Testis (tissue), 3 donors: ENCODE results near the gene TRIM29. TPM values are rescaled to one million over a fixed set of nuclear protein-coding genes. Genes with fewer than 3 reads are reported as not detected.

Experiments
- DNase-seq: peaks from one replicate; pipeline ENCODE4 v3.0.0-alpha.2; 2019
- H3K27ac ChIP-seq, 2 donors: fragments of 200-600 bp; sonication (generic); one replicate each; pipeline ENCODE4 v1.5.1; 2019
- H3K27me3 ChIP-seq: fragments of 200-600 bp; sonication (generic); one replicate; pipeline ENCODE4 v1.5.1; 2019
- H3K36me3 ChIP-seq: fragments of 200-600 bp; sonication (generic); one replicate; pipeline ENCODE4 v1.5.1; 2017; ENCODE audit warnings: low read depth; ENCODE audit errors: missing control alignments
- H3K4me1 ChIP-seq: fragments of 200-600 bp; sonication (generic); one replicate; pipeline ENCODE4 v1.5.1; 2019
- H3K4me3 ChIP-seq, 2 donors: fragments of 200-600 bp; sonication (generic); one replicate each; pipeline ENCODE4 v1.5.1; 2017 to 2019
- H3K9me3 ChIP-seq: fragments of 200-600 bp; sonication (generic); one replicate; pipeline ENCODE4 v1.5.1; 2017
- POLR2A ChIP-seq: fragments of 450-650 bp; IDR thresholded peaks from one replicate; pipeline ENCODE4 v1.6.1; 2017; ENCODE audit warnings: antibody characterized with exemption, mild to moderate bottlenecking, moderate library complexity
- WGBS, 2 donors: methylation state at CpG; one replicate each; pipeline ENCODE4 v1.1.5; 2018; 5-methylcytosine and 5-hydroxymethylcytosine counted together
- intact Hi-C: fragments of 100-400 bp; cut with DNase I; formaldehyde crosslinking; loops from one replicate; pipeline ENCODE4 v1.15.1; 2023; ENCODE audit warnings: low total_unique reads
- polyA plus RNA-seq: library from polyadenylated mRNA; stranded (reverse); fragments of 350-450 nt; fragmentation: Illumina TruSeq; extraction: RNeasy Lipid Tissue Mini Kit (QIAGEN cat#74804); gene quantifications from one replicate; pipeline ENCODE4 v1.2.3, GENCODE V29; 2014; ENCODE audit warnings: low read depth, low replicate concordance; ENCODE audit not compliant: insufficient read depth
- total RNA-seq, 2 donors: library from RNA; depleted of rRNA; stranded (reverse); fragments of >200 nt; gene quantifications; one replicate each; pipeline ENCODE4 v1.2.3, GENCODE V29; 2016
- TF ChIP-seq, protein P1 (sequence below), 3 experiments: fragments of 450-650 bp in 2 of 3; fragments of 200-600 bp in 1 of 3; sonication (generic) in 1 of 3; IDR thresholded peaks; one replicate each; pipeline ENCODE4 v1.5.1; 2016 to 2019; ENCODE audit warnings: antibody characterized with exemption in 3 of 3, mild to moderate bottlenecking in 2 of 3, moderate library complexity in 1 of 3

The TRIM29 gene
- total and polyA plus RNA-seq, 3 donors from 2014 or later, result 11.6 to 18.2 (median 12.3) TPM

GRCh38 chr11:120107692-120108091, 30.2 kb downstream of the TRIM29 start:
- Histone ChIP-seq H3K36me3 (no peaks in the 10 kb centered on the region), H3K27me3 (no peaks in the 10 kb centered on the region), H3K9me3 (no peaks in the 10 kb centered on the region), H3K4me1 (no peaks in the 10 kb centered on the region), H3K4me3 (no peak overlapping the region), H3K27ac (no peak overlapping the region)
- DNase-seq, result no peak
- intact Hi-C loops, result no loop called here
- WGBS, 2 donors, result 86 to 89% methylated on average over 5 to 6 of the region's 6 CpGs
- TF ChIP-seq, protein P1, sequence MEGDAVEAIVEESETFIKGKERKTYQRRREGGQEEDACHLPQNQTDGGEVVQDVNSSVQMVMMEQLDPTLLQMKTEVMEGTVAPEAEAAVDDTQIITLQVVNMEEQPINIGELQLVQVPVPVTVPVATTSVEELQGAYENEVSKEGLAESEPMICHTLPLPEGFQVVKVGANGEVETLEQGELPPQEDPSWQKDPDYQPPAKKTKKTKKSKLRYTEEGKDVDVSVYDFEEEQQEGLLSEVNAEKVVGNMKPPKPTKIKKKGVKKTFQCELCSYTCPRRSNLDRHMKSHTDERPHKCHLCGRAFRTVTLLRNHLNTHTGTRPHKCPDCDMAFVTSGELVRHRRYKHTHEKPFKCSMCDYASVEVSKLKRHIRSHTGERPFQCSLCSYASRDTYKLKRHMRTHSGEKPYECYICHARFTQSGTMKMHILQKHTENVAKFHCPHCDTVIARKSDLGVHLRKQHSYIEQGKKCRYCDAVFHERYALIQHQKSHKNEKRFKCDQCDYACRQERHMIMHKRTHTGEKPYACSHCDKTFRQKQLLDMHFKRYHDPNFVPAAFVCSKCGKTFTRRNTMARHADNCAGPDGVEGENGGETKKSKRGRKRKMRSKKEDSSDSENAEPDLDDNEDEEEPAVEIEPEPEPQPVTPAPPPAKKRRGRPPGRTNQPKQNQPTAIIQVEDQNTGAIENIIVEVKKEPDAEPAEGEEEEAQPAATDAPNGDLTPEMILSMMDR (IDR thresholded peaks at IDR 0.05), result no peak
- no peak for TF ChIP-seq POLR2A

DNA sequence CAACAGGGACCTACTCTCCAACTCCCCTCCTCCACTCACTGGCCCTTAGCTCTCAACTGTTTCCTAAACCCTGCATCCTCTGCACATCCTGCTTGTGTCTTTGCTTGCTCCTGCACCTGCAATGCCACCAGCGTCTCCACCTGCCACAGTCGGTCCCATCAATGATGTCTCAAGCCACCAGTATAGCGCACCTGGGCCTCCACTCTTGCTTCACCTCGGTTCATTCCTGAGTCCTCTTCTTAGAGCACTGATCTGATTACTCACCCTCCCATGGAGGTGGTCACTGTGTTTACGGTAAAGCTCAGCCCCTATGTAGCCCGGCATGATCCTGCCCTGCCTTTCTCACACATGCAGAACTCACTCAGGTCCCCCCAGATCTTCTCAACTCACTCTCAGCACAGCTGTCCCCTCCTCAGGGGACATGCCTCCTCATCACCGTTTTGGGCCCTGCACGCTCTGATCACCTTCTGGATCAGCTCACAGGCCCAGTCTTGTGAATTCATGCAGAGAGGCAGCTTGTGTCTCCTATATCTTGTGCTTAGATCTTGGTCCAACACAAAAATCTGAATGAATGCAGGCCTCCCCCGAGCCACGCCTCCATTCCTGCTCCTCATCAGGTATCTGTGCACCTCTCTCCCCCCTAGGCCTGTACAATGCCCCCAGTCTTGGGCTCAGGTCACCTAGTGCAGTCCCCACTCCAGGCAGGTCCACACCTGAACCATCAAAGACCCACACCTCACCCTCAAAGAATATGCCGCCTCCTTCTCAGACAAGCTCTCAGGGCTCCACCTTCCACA, 31.4 kb downstream of the TRIM29 start:
- Histone ChIP-seq H3K27ac (no peak overlapping the region), H3K4me3 (no peak overlapping the region), H3K27me3 (no peaks in the 10 kb centered on the region), H3K9me3 (no peaks in the 10 kb centered on the region), H3K36me3 (no peaks in the 10 kb centered on the region), H3K4me1 (no peaks in the 10 kb centered on the region)
- intact Hi-C loops, result no loop called here
- DNase-seq, result no peak
- 90 to 92% methylated on average over 11 of the region's 11 CpGs for WGBS, 2 donors
- TF ChIP-seq POLR2A, result no peak
- TF ChIP-seq, protein P1 (IDR thresholded peaks at IDR 0.05), result no peak

- no peak for TF ChIP-seq POLR2A
- TF ChIP-seq, protein P1 (IDR thresholded peaks at IDR 0.05), result no peak
- no peaks in the 10 kb centered on the region for H3K27me3 ChIP-seq
- H3K27ac ChIP-seq, result no peak overlapping the region
- WGBS, 2 donors, result 63 to 78% methylated on average over 5 to 6 of the region's 6 CpGs
- no peak for DNase-seq
- H3K4me3 ChIP-seq, result no peak overlapping the region
- no peaks in the 10 kb centered on the region for H3K36me3 ChIP-seq
- no peaks in the 10 kb centered on the region for H3K4me1 ChIP-seq
- no peaks in the 10 kb centered on the region for H3K9me3 ChIP-seq
- intact Hi-C loops, result no loop called here
Measured at GRCh38 chr11:120105576-120105975, 32.3 kb downstream of the TRIM29 start.

DNA sequence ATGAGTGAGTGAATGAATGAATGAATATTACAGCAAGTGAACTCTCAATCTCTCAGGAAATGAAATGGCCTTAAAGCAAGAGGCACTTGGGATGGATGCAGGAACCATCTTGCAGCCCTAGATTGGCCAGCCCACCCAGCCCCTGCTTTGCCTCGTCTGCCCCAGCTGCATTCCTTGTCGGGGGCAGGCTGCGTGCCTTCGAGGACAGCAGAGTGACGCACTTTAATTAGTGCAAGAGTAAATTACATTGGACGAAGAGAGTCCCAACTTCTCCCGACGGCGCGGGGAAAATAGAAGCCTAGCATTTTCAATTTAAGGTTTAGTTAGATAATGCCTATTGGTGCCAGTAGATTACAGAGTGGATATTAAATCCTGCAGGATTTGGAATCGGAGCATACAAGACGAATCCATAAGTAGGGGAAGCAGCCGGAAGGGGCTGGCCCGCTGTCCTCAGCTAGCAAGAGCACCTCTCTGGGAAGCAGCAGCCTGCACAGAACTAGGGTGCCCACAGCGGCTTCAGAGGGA, 33.8 kb downstream of the TRIM29 start:
- no peak overlapping the region for H3K27ac ChIP-seq
- DNase-seq, result no peak
- H3K4me1 ChIP-seq, result no peaks in the 10 kb centered on the region
- intact Hi-C loops, result no loop called here
- no peaks in the 10 kb centered on the region for H3K9me3 ChIP-seq
- 81 to 86% methylated on average over 15 of the region's 15 CpGs for WGBS, 2 donors
- TF ChIP-seq, protein P1 (IDR thresholded peaks at IDR 0.05), result no peak
- no peak for TF ChIP-seq POLR2A
- no peak overlapping the region for H3K4me3 ChIP-seq
- no peaks in the 10 kb centered on the region for H3K36me3 ChIP-seq
- H3K27me3 ChIP-seq, result no peaks in the 10 kb centered on the region

DNA sequence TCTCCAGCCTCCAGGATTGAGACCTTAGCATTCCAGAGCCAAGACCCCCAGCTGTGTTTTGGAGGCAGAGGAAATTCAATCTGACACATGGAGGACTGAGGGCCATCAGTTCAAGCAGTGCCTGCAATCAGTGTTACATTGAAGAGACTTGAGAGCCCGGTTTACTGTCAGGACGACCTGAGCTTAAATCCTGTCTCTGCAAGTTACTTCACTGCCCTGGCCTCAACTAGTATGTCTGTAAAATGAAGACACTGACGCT, 35.1 kb downstream of the TRIM29 start:
- H3K4me3 ChIP-seq, result no peak overlapping the region
- no peaks in the 10 kb centered on the region for H3K4me1 ChIP-seq
- TF ChIP-seq POLR2A, result no peak
- TF ChIP-seq, protein P1 (IDR thresholded peaks at IDR 0.05), result no peak
- H3K9me3 ChIP-seq, result no peaks in the 10 kb centered on the region
- no peaks in the 10 kb centered on the region for H3K36me3 ChIP-seq
- H3K27ac ChIP-seq, result no peak overlapping the region
- intact Hi-C loops, result no loop called here
- no peak for DNase-seq
- no peaks in the 10 kb centered on the region for H3K27me3 ChIP-seq
- WGBS, 2 donors, result 61 to 95% methylated on average over 3 of the region's 3 CpGs
